Colonic mucosa (tissue), 4 donors: Measurements from ENCODE around the gene OR10H4. TPM values are rescaled to one million over a fixed set of nuclear protein-coding genes. Genes with fewer than 3 reads are reported as not detected.

ENCODE experiments used
- DNase-seq: peaks from one replicate; pipeline ENCODE4 v3.0.0-alpha.2; 2020
- H3K27ac ChIP-seq: fragments of 200-600 bp; one replicate; pipeline ENCODE4 v1.8.0; 2021
- H3K27me3 ChIP-seq: fragments of 200-600 bp; one replicate; pipeline ENCODE4 v1.8.0; 2021
- H3K36me3 ChIP-seq: fragments of 200-600 bp; one replicate; pipeline ENCODE4 v1.8.0; 2021
- H3K4me1 ChIP-seq: fragments of 200-600 bp; one replicate; pipeline ENCODE4 v1.8.0; 2021; ENCODE audit warnings: mild to moderate bottlenecking
- H3K4me3 ChIP-seq: fragments of 200-600 bp; one replicate; pipeline ENCODE4 v1.8.0; 2021
- H3K9ac ChIP-seq, 2 donors: one replicate each; pipeline ENCODE4 v1.7.0; 2013; ENCODE audit warnings: control low read depth in 2 of 2, low read depth in 2 of 2, low read length in 2 of 2
- H3K9me3 ChIP-seq: fragments of 200-600 bp; one replicate; pipeline ENCODE4 v1.8.0; 2021
- CTCF ChIP-seq: fragments of 200-600 bp; IDR thresholded peaks from one replicate; pipeline ENCODE4 v1.8.0; 2022; ENCODE audit warnings: antibody characterized with exemption, mild to moderate bottlenecking
- intact Hi-C: fragments of 100-400 bp; cut with DNase I; formaldehyde crosslinking; loops from one replicate; pipeline ENCODE4 v1.14.1; 2022
- total RNA-seq, 2 donors: library from RNA; stranded (reverse); fragmentation: NEBNext Ultra II Directional in 1 of 2; extraction: Animal tissue kit (Norgen Biotek cat#: 25700) in 1 of 2; gene quantifications; one replicate each; pipeline ENCODE4 v1.2.1, GENCODE V29; 2021
- donor health status: healthy.
- donor health status: DM: no; HTN: no; CAD: no.
- donor health status: DM: no; HTN: no; CAD: no.

OR10H4 gene
- total RNA-seq, 2 donors from 2014 or later, result not detected

- Histone ChIP-seq H3K4me3 (no peak overlapping the region), H3K9me3 (no peaks in the 10 kb centered on the region), H3K36me3 (no peaks in the 10 kb centered on the region), H3K4me1 (no peaks in the 10 kb centered on the region), H3K27ac (no peak overlapping the region), H3K9ac (no peak overlapping the region), H3K27me3 (no peaks in the 10 kb centered on the region)
- no peak for TF ChIP-seq CTCF
- intact Hi-C loops, result no loop called here
- DNase-seq, result no peak
These were observed 41.1 kb downstream of the OR10H4 start for GRCh38 chr19:15989889-15990288.

- no peaks in the 10 kb centered on the region for H3K27me3 ChIP-seq
- no peak overlapping the region for H3K9ac ChIP-seq
- no peak overlapping the region for H3K4me3 ChIP-seq
- intact Hi-C loops, result no loop called here
- no peaks in the 10 kb centered on the region for H3K36me3 ChIP-seq
- H3K4me1 ChIP-seq, result no peaks in the 10 kb centered on the region
- H3K27ac ChIP-seq, result no peak overlapping the region
- TF ChIP-seq CTCF, result no peak
- DNase-seq, result no peak
- no peaks in the 10 kb centered on the region for H3K9me3 ChIP-seq
These were observed 42.8 kb downstream of the OR10H4 start for GRCh38 chr19:15991602-15992001.

DNA sequence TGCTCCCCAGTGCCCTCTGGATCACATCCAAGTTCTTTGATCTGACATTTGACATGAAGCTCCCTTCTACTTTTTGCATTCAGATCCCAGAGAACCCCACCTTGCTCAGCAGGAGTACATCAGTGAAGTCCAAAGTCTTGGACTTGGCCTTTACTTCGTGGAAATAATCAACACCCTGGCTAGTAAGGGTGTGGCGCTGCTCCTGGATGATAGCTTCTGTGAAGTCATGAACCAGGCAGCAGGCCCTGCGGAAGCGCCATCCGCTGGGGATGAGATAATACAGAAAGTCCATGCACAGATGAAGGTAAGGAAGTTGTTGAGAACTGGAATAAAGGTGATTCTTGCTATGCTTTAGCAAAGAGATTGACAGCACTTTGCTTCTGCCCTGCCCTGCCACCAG lies 43.2 kb downstream of the OR10H4 start:
- H3K27me3 ChIP-seq, result no peaks in the 10 kb centered on the region
- H3K36me3 ChIP-seq, result no peaks in the 10 kb centered on the region
- no peak overlapping the region for H3K9ac ChIP-seq
- TF ChIP-seq CTCF, result no peak
- no peaks in the 10 kb centered on the region for H3K9me3 ChIP-seq
- H3K4me3 ChIP-seq, result no peak overlapping the region
- no peak for DNase-seq
- intact Hi-C loops, result no loop called here
- no peak overlapping the region for H3K27ac ChIP-seq
- no peaks in the 10 kb centered on the region for H3K4me1 ChIP-seq

- Histone ChIP-seq H3K36me3 (no peaks in the 10 kb centered on the region), H3K9ac (no peak overlapping the region), H3K27me3 (no peaks in the 10 kb centered on the region), H3K27ac (no peak overlapping the region), H3K4me1 (no peaks in the 10 kb centered on the region), H3K9me3 (no peaks in the 10 kb centered on the region), H3K4me3 (no peak overlapping the region)
- no peak for TF ChIP-seq CTCF
- intact Hi-C loops, result no loop called here
- DNase-seq, result no peak
These were observed 46.7 kb downstream of the OR10H4 start for GRCh38 chr19:15995536-15995935.

DNA sequence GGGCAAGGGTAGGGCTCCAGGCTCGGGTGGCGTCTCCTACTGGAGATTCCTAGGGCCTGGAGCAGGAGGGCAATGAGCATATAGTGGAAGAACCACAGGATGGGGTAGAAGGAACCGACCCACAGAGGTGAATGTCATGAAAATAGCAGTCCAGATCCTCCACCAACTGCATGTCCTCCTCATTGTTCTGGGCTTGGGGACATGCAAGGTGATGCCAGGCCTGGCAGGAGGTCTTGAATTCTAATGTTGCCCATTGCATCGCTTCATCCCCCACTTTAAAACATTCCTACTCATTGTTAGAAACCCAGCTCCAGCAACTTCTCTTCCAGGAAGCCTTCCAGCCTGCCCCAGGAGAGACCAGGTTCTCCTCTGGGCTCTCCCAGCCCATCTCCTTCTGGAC lies 49.4 kb downstream of the OR10H4 start:
- Histone ChIP-seq H3K9ac (no peak overlapping the region), H3K9me3 (no peaks in the 10 kb centered on the region), H3K4me1 (no peaks in the 10 kb centered on the region), H3K36me3 (no peaks in the 10 kb centered on the region), H3K27ac (no peak overlapping the region), H3K27me3 (no peaks in the 10 kb centered on the region), H3K4me3 (no peak overlapping the region)
- DNase-seq, result no peak
- no peak for TF ChIP-seq CTCF
- intact Hi-C loops, result no loop called here

Other genes starting within 250 kb of the OR10H4 start
- gene OR10H2, start 221.0 kb upstream of the OR10H4 start, total RNA-seq, result not detected
- gene OR10H3, start 211.0 kb upstream of the OR10H4 start, total RNA-seq, result not detected
- gene OR10H5, start 161.3 kb upstream of the OR10H4 start, total RNA-seq, result not detected
- not detected for gene OR10H1, start 133.3 kb upstream of the OR10H4 start, total RNA-seq
- 1 to 10 TPM; 3.9 to 7.0 TPM for gene CYP4F2, start 50.9 kb upstream of the OR10H4 start, total RNA-seq
- gene CYP4F11, start 14.5 kb upstream of the OR10H4 start, total RNA-seq, result 1 to 10 TPM; 6.7 to 8.1 TPM
- gene TPM4, start 127.5 kb downstream of the OR10H4 start, total RNA-seq, result 100 to 1,000 TPM; 261 to 388 TPM
- 100 to 1,000 TPM; 127 to 145 TPM for gene RAB8A, start 162.9 kb downstream of the OR10H4 start, total RNA-seq
- gene HSH2D, start 194.7 kb downstream of the OR10H4 start, total RNA-seq, result 10 to 100 TPM; 13.5 to 14.0 TPM
- not detected for gene CIB3, start 224.5 kb downstream of the OR10H4 start, total RNA-seq
- gene FAM32A, start 236.4 kb downstream of the OR10H4 start, total RNA-seq, result 10 to 100 TPM; 76.9 to 78.3 TPM
- 10 to 100 TPM; 20.0 to 24.4 TPM for gene AP1M1, start 248.9 kb downstream of the OR10H4 start, total RNA-seq